Type B pancreatic cell (in vitro differentiated cells): ENCODE measurements around the gene PLCB3. TPM values are rescaled to one million over a fixed set of nuclear protein-coding genes. Genes with fewer than 3 reads are reported as not detected.

Experiments
- DNase-seq: peaks from one replicate; pipeline ENCODE4 v3.0.0; 2021; ENCODE audit warnings: mixed read lengths; ENCODE audit not compliant: unreplicated experiment; ENCODE audit errors: extremely low spot score
- H3K27ac Mint-ChIP-seq: 2 replicates; pipeline ENCODE4 v1.8.0; 2021; ENCODE audit warnings: mild to moderate bottlenecking, mixed read lengths
- H3K27me3 Mint-ChIP-seq: 2 replicates; pipeline ENCODE4 v1.8.0; 2021; ENCODE audit warnings: mixed read lengths
- H3K36me3 Mint-ChIP-seq: 2 replicates; pipeline ENCODE4 v1.8.0; 2021; ENCODE audit warnings: mixed read lengths
- H3K4me1 Mint-ChIP-seq: one replicate; pipeline ENCODE4 v1.8.0; 2021; ENCODE audit warnings: mixed read lengths; ENCODE audit not compliant: unreplicated experiment
- H3K4me3 Mint-ChIP-seq: 2 replicates; pipeline ENCODE4 v1.8.0; 2021; ENCODE audit warnings: mild to moderate bottlenecking, mixed read lengths
- H3K9me3 Mint-ChIP-seq: 2 replicates; pipeline ENCODE4 v1.8.0; 2021; ENCODE audit warnings: mixed read lengths
- CTCF ChIP-seq: fragments of 200-600 bp; sonication (generic); conservative IDR thresholded peaks from 2 replicates; pipeline ENCODE4 v1.5.0; 2021; ENCODE audit warnings: antibody characterized with exemption, mild to moderate bottlenecking
- total RNA-seq: library from RNA; stranded (reverse); gene quantifications from 2 replicates; pipeline ENCODE4 v1.2.1, GENCODE V29; 2021; ENCODE audit warnings: low replicate concordance

Gene PLCB3
- total RNA-seq, 1 donor from 2014 or later = 40.7 TPM

- Mint-ChIP-seq H3K27ac (no peak overlapping the region), H3K4me3 (no peak overlapping the region), H3K4me1 (no peaks in the 10 kb centered on the region), H3K27me3 (no peaks in the 10 kb centered on the region), H3K9me3 (no peaks in the 10 kb centered on the region), H3K36me3 (peaks cover 4% of the 10 kb centered on the region)
- no peak for TF ChIP-seq CTCF
- DNase-seq = no peak
Observed at GRCh38 chr11:64218628-64219353, 32.5 kb upstream of the PLCB3 start.

- Mint-ChIP-seq H3K36me3 (peaks cover 4% of the 10 kb centered on the region), H3K27me3 (no peaks in the 10 kb centered on the region), H3K4me3 (no peak overlapping the region), H3K4me1 (no peaks in the 10 kb centered on the region), H3K9me3 (no peaks in the 10 kb centered on the region), H3K27ac (no peak overlapping the region)
- no peak for TF ChIP-seq CTCF
- DNase-seq = no peak
Observed at GRCh38 chr11:64219354-64219684, 32.0 kb upstream of the PLCB3 start.

DNA sequence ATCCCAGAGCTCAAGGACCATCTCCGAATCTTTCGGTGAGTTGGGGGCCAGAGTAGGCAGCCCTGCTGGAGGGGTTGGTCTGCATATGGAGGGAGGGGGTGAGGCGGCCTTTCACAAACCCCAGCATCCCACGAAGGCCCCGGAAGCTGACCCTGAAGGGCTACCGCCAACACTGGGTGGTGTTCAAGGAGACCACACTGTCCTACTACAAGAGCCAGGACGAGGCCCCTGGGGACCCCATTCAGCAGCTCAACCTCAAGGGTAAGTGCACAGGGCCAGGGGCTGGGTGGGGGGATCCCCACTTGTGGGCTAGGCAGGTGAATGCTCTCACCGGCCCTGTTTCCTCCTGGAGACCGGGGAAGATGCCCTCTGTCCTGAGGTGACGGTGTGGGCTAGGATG lies 31.6 kb upstream of the PLCB3 start:
- TF ChIP-seq CTCF = no peak

DNA sequence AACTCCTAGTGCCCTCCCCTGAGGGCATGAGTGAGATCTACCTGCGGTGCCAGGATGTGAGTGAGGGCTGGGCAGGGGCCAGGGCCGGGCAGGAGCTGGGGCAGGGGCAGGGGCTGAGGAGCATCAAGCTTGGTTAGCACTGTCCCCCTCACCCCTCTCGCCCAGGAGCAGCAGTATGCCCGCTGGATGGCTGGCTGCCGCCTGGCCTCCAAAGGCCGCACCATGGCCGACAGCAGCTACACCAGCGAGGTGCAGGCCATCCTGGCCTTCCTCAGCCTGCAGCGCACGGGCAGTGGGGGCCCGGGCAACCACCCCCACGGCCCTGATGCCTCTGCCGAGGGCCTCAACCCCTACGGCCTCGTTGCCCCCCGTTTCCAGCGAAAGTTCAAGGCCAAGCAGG lies 31.1 kb upstream of the PLCB3 start:
- TF ChIP-seq CTCF = no peak
- no peaks in the 10 kb centered on the region for H3K27me3 Mint-ChIP-seq
- H3K9me3 Mint-ChIP-seq = no peaks in the 10 kb centered on the region
- peaks cover under 1% of the 10 kb centered on the region for H3K36me3 Mint-ChIP-seq
- H3K27ac Mint-ChIP-seq = no peak overlapping the region
- no peak for DNase-seq
- H3K4me1 Mint-ChIP-seq = peaks cover 3% of the 10 kb centered on the region
- no peak overlapping the region for H3K4me3 Mint-ChIP-seq

More for the DNA sequence above, 31.6 kb upstream of the PLCB3 start:
- H3K36me3 Mint-ChIP-seq = peaks cover 4% of the 10 kb centered on the region
- no peak overlapping the region for H3K4me3 Mint-ChIP-seq
- no peaks in the 10 kb centered on the region for H3K27me3 Mint-ChIP-seq
- DNase-seq = no peak
- no peak overlapping the region for H3K27ac Mint-ChIP-seq
- H3K4me1 Mint-ChIP-seq = no peaks in the 10 kb centered on the region
- no peaks in the 10 kb centered on the region for H3K9me3 Mint-ChIP-seq

DNA sequence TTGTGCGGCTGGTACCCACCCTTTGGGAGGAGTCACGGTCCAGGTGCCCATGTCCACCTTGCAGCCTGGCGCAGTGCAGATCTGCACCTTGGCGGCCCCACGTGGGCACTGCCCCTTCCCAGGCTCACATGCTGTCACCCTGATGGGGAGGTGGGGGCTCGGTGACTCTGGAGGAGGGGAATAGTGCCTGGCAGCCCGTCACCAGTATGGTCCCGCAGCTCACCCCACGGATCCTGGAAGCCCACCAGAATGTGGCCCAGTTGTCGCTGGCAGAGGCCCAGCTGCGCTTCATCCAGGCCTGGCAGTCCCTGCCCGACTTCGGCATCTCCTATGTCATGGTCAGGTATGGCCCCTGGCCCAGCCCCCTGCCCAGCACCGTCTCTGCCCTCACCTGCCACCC lies 30.5 kb upstream of the PLCB3 start:
- no peaks in the 10 kb centered on the region for H3K9me3 Mint-ChIP-seq
- H3K27ac Mint-ChIP-seq = no peak overlapping the region
- H3K4me1 Mint-ChIP-seq = peaks cover 4% of the 10 kb centered on the region
- H3K27me3 Mint-ChIP-seq = no peaks in the 10 kb centered on the region
- no peak for DNase-seq
- H3K4me3 Mint-ChIP-seq = no peak overlapping the region
- H3K36me3 Mint-ChIP-seq = no peaks in the 10 kb centered on the region
- TF ChIP-seq CTCF = no peak

DNA sequence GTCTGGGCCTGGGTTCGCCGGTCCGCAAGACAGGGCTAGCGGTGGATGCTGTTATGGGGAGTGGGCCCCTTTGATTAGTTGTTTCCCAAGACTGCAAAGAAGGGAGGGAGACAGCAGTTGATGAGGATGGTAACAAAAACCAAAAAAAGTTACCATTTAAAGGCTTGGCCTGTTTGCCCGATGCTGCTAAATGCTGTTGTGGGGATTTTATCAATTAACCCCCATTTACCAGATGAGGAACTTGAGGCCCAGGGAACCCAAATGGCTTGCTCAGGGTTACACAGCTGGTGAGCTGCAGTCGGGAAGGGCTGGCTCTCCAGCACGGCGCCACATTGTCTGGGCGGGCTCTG lies 28.7 kb upstream of the PLCB3 start:
- Mint-ChIP-seq H3K4me3 (no peak overlapping the region), H3K27me3 (no peaks in the 10 kb centered on the region), H3K4me1 (peaks cover 4% of the 10 kb centered on the region), H3K36me3 (no peaks in the 10 kb centered on the region), H3K9me3 (no peaks in the 10 kb centered on the region), H3K27ac (no peak overlapping the region)
- no peak for DNase-seq
- TF ChIP-seq CTCF = no peak
